Stomach smooth muscle (tissue), 2 donors: ENCODE results near the gene ZNF512B.

Experiments
- H3K27ac ChIP-seq: one replicate; pipeline ENCODE4 v1.7.0; 2013; ENCODE audit warnings: mild to moderate bottlenecking, low read length, inconsistent platforms
- H3K27me3 ChIP-seq, 2 donors: one replicate each; pipeline ENCODE4 v1.7.0; 2013; ENCODE audit warnings: low read length in 2 of 2; ENCODE audit not compliant: insufficient read depth in 2 of 2, control insufficient read depth in 1 of 2
- H3K36me3 ChIP-seq, 2 donors: one replicate each; pipeline ENCODE4 v1.7.0; 2013; ENCODE audit warnings: low read length in 2 of 2; ENCODE audit not compliant: control insufficient read depth in 2 of 2, insufficient read depth in 2 of 2
- H3K4me1 ChIP-seq: one replicate; pipeline ENCODE4 v1.7.0; 2013; ENCODE audit warnings: low read length; ENCODE audit not compliant: control insufficient read depth, insufficient read depth
- H3K4me3 ChIP-seq, 2 donors: one replicate each; pipeline ENCODE4 v1.7.0; 2013; ENCODE audit warnings: low read length in 2 of 2
- H3K9ac ChIP-seq, 2 donors: one replicate each; pipeline ENCODE4 v1.7.0; 2013; ENCODE audit warnings: low read length in 2 of 2, mild to moderate bottlenecking in 1 of 2
- H3K9me3 ChIP-seq, 2 donors: one replicate each; pipeline ENCODE4 v1.7.0; 2013; ENCODE audit warnings: low read length in 2 of 2; ENCODE audit not compliant: control insufficient read depth in 2 of 2
- donor health status: healthy.
- donor health status: Pancreatic carcinoma.

Gene ZNF512B

DNA sequence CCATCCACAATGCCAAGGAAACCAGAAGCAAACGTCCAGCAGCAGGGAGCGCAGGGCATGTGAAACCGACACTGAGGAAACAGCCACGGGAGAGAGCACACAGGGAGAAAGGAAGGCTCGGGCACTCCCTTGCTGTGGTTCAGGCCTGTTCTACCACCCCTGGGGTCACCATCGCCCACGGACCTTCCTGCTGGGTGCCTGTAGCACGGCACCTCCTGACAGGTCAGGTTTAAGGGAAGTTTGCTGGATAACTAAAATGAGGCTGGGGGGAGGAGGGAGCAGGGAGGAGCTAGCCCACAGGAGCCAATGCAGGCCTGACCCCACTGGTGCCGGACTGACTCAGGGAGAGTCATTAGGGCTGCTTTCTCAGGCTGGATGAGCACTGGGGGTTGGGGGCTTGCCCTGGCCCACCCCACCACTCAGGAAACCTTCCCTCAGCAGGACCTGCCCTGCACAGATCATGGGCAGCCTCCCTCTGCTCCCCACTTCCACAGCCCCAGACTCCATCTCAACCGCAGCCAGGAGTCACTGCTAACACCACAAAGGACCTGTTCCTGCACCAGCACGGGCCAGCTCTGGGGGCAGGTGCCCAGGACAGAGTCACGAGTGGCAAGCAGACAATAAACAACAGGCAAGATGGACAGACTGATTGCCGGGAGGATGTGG, 15.8 kb downstream of the ZNF512B start:
- no peaks in the 10 kb centered on the region for H3K27me3 ChIP-seq
- H3K27ac ChIP-seq: no peak overlapping the region
- H3K4me1 ChIP-seq: peaks cover 71% of the 10 kb centered on the region
- peak overlapping the region in 1 of 2 donors; percentile 36 for H3K9ac ChIP-seq
- peak overlapping the region in 1 of 2 donors; percentile 88 for H3K4me3 ChIP-seq
- H3K36me3 ChIP-seq: no peaks in the 10 kb centered on the region
- no peaks in the 10 kb centered on the region for H3K9me3 ChIP-seq

DNA sequence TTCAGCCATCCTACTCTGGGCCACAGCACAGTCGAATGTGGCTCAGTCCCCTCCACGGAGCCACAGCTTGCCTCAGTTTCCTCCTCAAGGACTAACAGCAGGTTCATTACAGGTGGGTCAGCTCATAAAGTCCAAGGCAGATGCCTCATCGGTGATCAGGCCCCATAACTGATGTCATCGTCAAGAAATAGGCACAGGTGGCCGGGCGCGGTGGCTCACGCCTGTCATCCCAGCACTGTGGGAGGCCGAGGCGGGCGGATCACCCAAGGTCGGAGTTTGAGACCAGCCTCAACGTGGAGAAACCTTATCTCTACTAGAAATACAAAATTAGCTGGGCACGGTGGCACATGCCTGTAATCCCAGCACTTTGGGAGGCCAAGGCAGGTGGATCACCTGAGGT, 17.0 kb downstream of the ZNF512B start:
- peak overlapping the region in 1 of 2 donors; percentile 22 for H3K4me3 ChIP-seq
- no peaks in the 10 kb centered on the region for H3K27me3 ChIP-seq
- no peaks in the 10 kb centered on the region for H3K9me3 ChIP-seq
- H3K4me1 ChIP-seq: peaks cover 81% of the 10 kb centered on the region
- H3K9ac ChIP-seq: no peak overlapping the region
- H3K36me3 ChIP-seq: no peaks in the 10 kb centered on the region
- H3K27ac ChIP-seq: peak overlapping the region; percentile 91

DNA sequence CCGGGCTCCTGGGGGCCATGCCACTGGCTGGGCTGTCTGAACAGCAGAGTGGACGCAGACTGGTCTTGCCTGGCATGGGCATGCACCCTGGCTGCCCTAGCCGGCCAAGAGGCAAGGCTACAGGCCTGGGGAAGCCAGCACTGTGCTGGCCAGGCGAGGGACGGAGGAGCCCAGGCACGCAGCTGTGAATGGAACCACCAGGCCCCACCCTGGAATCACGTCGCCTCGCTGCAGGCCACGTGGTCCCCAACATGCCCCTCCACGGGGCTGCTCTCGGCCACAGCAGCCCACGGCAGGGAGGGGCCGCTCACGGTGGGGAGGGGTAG, 17.6 kb downstream of the ZNF512B start:
- Histone ChIP-seq H3K27ac (peak overlapping the region; percentile 91), H3K4me3 (peak overlapping the region in 1 of 2 donors; percentile 22), H3K9me3 (no peaks in the 10 kb centered on the region), H3K27me3 (no peaks in the 10 kb centered on the region), H3K36me3 (no peaks in the 10 kb centered on the region), H3K4me1 (peaks cover 83% of the 10 kb centered on the region), H3K9ac (no peak overlapping the region)

- Histone ChIP-seq H3K4me3 (peak overlapping the region in 1 of 2 donors; percentile 58), H3K27me3 (no peaks in the 10 kb centered on the region), H3K9ac (peak overlapping the region in 1 of 2 donors; percentile 26), H3K27ac (peak overlapping the region; percentile 91), H3K4me1 (peaks cover 81% of the 10 kb centered on the region), H3K9me3 (no peaks in the 10 kb centered on the region), H3K36me3 (no peaks in the 10 kb centered on the region)
Observed at GRCh38 chr20:63951398-63952209, 18.1 kb downstream of the ZNF512B start.

- Histone ChIP-seq H3K4me1 (peaks cover 81% of the 10 kb centered on the region), H3K36me3 (peaks cover under 1 to 2% of the 10 kb centered on the region in 2 donors), H3K27ac (peak overlapping the region; percentile 91), H3K9me3 (no peaks in the 10 kb centered on the region), H3K4me3 (peak overlapping the region; percentile 24 to 58), H3K27me3 (no peaks in the 10 kb centered on the region), H3K9ac (peak overlapping the region; percentile 21 to 26)
Observed at GRCh38 chr20:63950701-63951397, 18.9 kb downstream of the ZNF512B start.

GRCh38 chr20:63947638-63948456, 21.9 kb downstream of the ZNF512B start:
- no peaks in the 10 kb centered on the region for H3K9me3 ChIP-seq
- H3K4me1 ChIP-seq: peaks cover 59% of the 10 kb centered on the region
- H3K4me3 ChIP-seq: peak overlapping the region in 1 of 2 donors; percentile 47
- H3K9ac ChIP-seq: no peak overlapping the region
- no peaks in the 10 kb centered on the region for H3K27me3 ChIP-seq
- H3K27ac ChIP-seq: peak overlapping the region; percentile 91
- H3K36me3 ChIP-seq: peaks cover 18 to 21% of the 10 kb centered on the region in 2 donors

- H3K4me3 ChIP-seq: no peak overlapping the region
- no peaks in the 10 kb centered on the region for H3K9me3 ChIP-seq
- peaks cover 18 to 21% of the 10 kb centered on the region in 2 donors for H3K36me3 ChIP-seq
- H3K27me3 ChIP-seq: no peaks in the 10 kb centered on the region
- peaks cover 52% of the 10 kb centered on the region for H3K4me1 ChIP-seq
- peak overlapping the region; percentile 91 for H3K27ac ChIP-seq
- no peak overlapping the region for H3K9ac ChIP-seq
Observed at GRCh38 chr20:63946986-63947637, 22.6 kb downstream of the ZNF512B start.

- H3K27ac ChIP-seq: no peak overlapping the region
- H3K9me3 ChIP-seq: no peaks in the 10 kb centered on the region
- peaks cover 43% of the 10 kb centered on the region for H3K4me1 ChIP-seq
- no peak overlapping the region for H3K4me3 ChIP-seq
- no peak overlapping the region for H3K9ac ChIP-seq
- no peaks in the 10 kb centered on the region for H3K27me3 ChIP-seq
- H3K36me3 ChIP-seq: peaks cover 18 to 21% of the 10 kb centered on the region in 2 donors
Observed at GRCh38 chr20:63945921-63946920, 23.5 kb downstream of the ZNF512B start.

GRCh38 chr20:63945031-63945658, 24.6 kb downstream of the ZNF512B start:
- Histone ChIP-seq H3K9ac (no peak overlapping the region), H3K9me3 (no peaks in the 10 kb centered on the region), H3K36me3 (peaks cover 20 to 26% of the 10 kb centered on the region in 2 donors), H3K27me3 (no peaks in the 10 kb centered on the region), H3K4me3 (no peak overlapping the region), H3K4me1 (peaks cover 32% of the 10 kb centered on the region), H3K27ac (no peak overlapping the region)
